ENCODE measurements around the gene MPV17L2. TPM values are rescaled to one million over a fixed set of nuclear protein-coding genes. Genes with fewer than 3 reads are reported as not detected.

The MPV17L2 gene
- total and polyA plus RNA-seq, 4 donors, result 3.6 to 28.0 (median 14.1) TPM

DNA sequence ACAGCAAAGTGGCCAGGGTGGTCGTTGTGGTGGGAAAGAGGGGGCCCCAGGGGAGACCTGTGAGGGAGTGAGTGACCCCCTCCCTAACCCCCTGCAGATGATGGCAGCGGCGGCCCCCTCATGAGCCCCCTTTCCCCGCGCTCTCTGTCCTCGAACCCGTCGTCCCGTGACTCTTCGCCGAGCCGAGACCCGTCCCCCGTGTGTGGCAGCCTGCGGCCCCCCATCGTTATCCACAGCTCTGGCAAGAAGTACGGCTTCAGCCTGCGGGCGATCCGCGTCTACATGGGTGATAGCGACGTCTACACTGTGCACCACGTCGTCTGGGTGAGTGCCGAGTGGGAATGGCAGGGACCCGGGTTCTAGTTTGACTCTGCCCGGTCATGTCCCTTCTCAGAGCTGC, 48.1 kb upstream of the MPV17L2 start:
- H3K27ac ChIP-seq (ENCODE audit: low read depth in 1 of 2, low read length in 2 of 2), result no peak overlapping the region
- DNase-seq (ENCODE audit: low spot score), result no peak
- H3K4me1 ChIP-seq (ENCODE audit: control insufficient read depth in 4 of 4, insufficient read depth in 4 of 4, low read length in 3 of 4), result peaks cover 0 to 4% (median 2%) of the 10 kb centered on the region in 4 donors
- no peak overlapping the region for H3K4me3 ChIP-seq (ENCODE audit: low read depth in 1 of 3, low read length in 3 of 3)
- H3K9ac ChIP-seq (ENCODE audit: low read depth in 1 of 2, low read length in 2 of 2), result no peak overlapping the region
- no peaks in the 10 kb centered on the region for H3K9me3 ChIP-seq (ENCODE audit: control insufficient read depth in 4 of 4, low read length in 3 of 4)
- 97% methylated on average over 28 of the region's 28 CpGs for WGBS
- H3K36me3 ChIP-seq (ENCODE audit: control insufficient read depth in 4 of 4, insufficient read depth in 3 of 4, low read depth in 1 of 4, low read length in 3 of 4), result peaks cover 25 to 52% (median 39%) of the 10 kb centered on the region in 4 donors
- no peaks in the 10 kb centered on the region for H3K27me3 ChIP-seq (ENCODE audit: control insufficient read depth in 4 of 4, insufficient read depth in 4 of 4, low read length in 3 of 4)
- TF ChIP-seq HNF4G (IDR thresholded peaks at IDR 0.05), result no peak
- no peak for TF ChIP-seq RAD21 (IDR thresholded peaks at IDR 0.05)
- TF ChIP-seq RXRA (IDR thresholded peaks at IDR 0.05), result no peak
- TF ChIP-seq, protein P1, sequence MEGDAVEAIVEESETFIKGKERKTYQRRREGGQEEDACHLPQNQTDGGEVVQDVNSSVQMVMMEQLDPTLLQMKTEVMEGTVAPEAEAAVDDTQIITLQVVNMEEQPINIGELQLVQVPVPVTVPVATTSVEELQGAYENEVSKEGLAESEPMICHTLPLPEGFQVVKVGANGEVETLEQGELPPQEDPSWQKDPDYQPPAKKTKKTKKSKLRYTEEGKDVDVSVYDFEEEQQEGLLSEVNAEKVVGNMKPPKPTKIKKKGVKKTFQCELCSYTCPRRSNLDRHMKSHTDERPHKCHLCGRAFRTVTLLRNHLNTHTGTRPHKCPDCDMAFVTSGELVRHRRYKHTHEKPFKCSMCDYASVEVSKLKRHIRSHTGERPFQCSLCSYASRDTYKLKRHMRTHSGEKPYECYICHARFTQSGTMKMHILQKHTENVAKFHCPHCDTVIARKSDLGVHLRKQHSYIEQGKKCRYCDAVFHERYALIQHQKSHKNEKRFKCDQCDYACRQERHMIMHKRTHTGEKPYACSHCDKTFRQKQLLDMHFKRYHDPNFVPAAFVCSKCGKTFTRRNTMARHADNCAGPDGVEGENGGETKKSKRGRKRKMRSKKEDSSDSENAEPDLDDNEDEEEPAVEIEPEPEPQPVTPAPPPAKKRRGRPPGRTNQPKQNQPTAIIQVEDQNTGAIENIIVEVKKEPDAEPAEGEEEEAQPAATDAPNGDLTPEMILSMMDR (IDR thresholded peaks at IDR 0.05; ENCODE audit: low read depth, low read length, missing input control), result no peak
- TF ChIP-seq JUND (IDR thresholded peaks at IDR 0.05), result no peak
- TF ChIP-seq, protein P2, sequence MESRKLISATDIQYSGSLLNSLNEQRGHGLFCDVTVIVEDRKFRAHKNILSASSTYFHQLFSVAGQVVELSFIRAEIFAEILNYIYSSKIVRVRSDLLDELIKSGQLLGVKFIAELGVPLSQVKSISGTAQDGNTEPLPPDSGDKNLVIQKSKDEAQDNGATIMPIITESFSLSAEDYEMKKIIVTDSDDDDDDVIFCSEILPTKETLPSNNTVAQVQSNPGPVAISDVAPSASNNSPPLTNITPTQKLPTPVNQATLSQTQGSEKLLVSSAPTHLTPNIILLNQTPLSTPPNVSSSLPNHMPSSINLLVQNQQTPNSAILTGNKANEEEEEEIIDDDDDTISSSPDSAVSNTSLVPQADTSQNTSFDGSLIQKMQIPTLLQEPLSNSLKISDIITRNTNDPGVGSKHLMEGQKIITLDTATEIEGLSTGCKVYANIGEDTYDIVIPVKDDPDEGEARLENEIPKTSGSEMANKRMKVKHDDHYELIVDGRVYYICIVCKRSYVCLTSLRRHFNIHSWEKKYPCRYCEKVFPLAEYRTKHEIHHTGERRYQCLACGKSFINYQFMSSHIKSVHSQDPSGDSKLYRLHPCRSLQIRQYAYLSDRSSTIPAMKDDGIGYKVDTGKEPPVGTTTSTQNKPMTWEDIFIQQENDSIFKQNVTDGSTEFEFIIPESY (IDR thresholded peaks at IDR 0.05), result no peak
- TF ChIP-seq EGR1 (IDR thresholded peaks at IDR 0.05; ENCODE audit: low read depth in 2 of 2), result no peak
- no peak for TF ChIP-seq NR2F2 (IDR thresholded peaks at IDR 0.05)
- no peak for TF ChIP-seq YY1 (IDR thresholded peaks at IDR 0.05)
- no peak for TF ChIP-seq HNF4A (conservative IDR thresholded peaks at IDR 0.05)
- TF ChIP-seq, protein P3, sequence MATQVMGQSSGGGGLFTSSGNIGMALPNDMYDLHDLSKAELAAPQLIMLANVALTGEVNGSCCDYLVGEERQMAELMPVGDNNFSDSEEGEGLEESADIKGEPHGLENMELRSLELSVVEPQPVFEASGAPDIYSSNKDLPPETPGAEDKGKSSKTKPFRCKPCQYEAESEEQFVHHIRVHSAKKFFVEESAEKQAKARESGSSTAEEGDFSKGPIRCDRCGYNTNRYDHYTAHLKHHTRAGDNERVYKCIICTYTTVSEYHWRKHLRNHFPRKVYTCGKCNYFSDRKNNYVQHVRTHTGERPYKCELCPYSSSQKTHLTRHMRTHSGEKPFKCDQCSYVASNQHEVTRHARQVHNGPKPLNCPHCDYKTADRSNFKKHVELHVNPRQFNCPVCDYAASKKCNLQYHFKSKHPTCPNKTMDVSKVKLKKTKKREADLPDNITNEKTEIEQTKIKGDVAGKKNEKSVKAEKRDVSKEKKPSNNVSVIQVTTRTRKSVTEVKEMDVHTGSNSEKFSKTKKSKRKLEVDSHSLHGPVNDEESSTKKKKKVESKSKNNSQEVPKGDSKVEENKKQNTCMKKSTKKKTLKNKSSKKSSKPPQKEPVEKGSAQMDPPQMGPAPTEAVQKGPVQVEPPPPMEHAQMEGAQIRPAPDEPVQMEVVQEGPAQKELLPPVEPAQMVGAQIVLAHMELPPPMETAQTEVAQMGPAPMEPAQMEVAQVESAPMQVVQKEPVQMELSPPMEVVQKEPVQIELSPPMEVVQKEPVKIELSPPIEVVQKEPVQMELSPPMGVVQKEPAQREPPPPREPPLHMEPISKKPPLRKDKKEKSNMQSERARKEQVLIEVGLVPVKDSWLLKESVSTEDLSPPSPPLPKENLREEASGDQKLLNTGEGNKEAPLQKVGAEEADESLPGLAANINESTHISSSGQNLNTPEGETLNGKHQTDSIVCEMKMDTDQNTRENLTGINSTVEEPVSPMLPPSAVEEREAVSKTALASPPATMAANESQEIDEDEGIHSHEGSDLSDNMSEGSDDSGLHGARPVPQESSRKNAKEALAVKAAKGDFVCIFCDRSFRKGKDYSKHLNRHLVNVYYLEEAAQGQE (IDR thresholded peaks at IDR 0.05), result no peak

DNA sequence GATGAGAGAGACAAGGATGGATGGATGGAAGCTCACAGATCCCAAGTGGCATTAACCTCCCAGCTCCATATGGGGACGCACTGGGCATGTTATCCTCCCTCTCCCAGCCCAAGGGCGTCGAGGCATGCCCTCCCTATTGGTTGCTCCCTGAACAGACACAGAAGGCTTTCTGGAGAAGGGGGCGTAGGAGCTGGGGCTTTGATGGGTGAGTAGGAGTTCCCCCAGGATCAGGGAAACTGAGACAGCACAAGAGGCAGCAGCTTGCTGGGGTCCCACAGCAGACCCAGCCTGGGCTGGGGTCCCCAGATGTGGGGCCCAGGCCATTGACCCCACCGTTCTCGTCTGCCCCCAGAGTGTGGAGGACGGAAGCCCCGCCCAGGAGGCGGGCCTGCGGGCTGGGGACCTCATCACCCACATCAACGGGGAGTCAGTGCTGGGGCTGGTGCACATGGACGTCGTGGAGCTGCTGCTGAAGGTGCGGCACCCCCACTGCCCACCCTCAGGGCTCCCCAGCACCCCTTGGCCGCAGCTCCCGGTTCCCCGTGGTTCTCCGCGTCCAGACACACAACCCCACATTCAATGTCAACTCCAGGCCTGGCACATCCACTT, 47.5 kb upstream of the MPV17L2 start:
- no peak overlapping the region for H3K27ac ChIP-seq (ENCODE audit: low read depth in 1 of 2, low read length in 2 of 2)
- no peak overlapping the region for H3K9ac ChIP-seq (ENCODE audit: low read depth in 1 of 2, low read length in 2 of 2)
- no peak overlapping the region for H3K4me3 ChIP-seq (ENCODE audit: low read depth in 1 of 3, low read length in 3 of 3)
- peaks cover 0 to 8% (median 4%) of the 10 kb centered on the region in 4 donors for H3K4me1 ChIP-seq (ENCODE audit: control insufficient read depth in 4 of 4, insufficient read depth in 4 of 4, low read length in 3 of 4)
- no peak for DNase-seq (ENCODE audit: low spot score)
- no peaks in the 10 kb centered on the region for H3K27me3 ChIP-seq (ENCODE audit: control insufficient read depth in 4 of 4, insufficient read depth in 4 of 4, low read length in 3 of 4)
- no peaks in the 10 kb centered on the region for H3K9me3 ChIP-seq (ENCODE audit: control insufficient read depth in 4 of 4, low read length in 3 of 4)
- H3K36me3 ChIP-seq (ENCODE audit: control insufficient read depth in 4 of 4, insufficient read depth in 3 of 4, low read depth in 1 of 4, low read length in 3 of 4), result peaks cover 25 to 48% (median 37%) of the 10 kb centered on the region in 4 donors
- 96% methylated on average over 19 of the region's 19 CpGs for WGBS
- TF ChIP-seq SP1 (IDR thresholded peaks at IDR 0.05), result no peak
- no peak for TF ChIP-seq RXRA (IDR thresholded peaks at IDR 0.05)
- TF ChIP-seq GABPA (IDR thresholded peaks at IDR 0.05 in 1 of 2, conservative IDR thresholded peaks at IDR 0.05 in 1 of 2), result no peak
- no peak for TF ChIP-seq JUND (IDR thresholded peaks at IDR 0.05)
- no peak for TF ChIP-seq TAF1 (conservative IDR thresholded peaks at IDR 0.05)
- TF ChIP-seq, protein P4, sequence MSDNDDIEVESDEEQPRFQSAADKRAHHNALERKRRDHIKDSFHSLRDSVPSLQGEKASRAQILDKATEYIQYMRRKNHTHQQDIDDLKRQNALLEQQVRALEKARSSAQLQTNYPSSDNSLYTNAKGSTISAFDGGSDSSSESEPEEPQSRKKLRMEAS (IDR thresholded peaks at IDR 0.05), result no peak
- TF ChIP-seq, protein P2 (IDR thresholded peaks at IDR 0.05), result no peak
- no peak for TF ChIP-seq NR2F2 (IDR thresholded peaks at IDR 0.05)
- no peak for TF ChIP-seq FOXA2 (IDR thresholded peaks at IDR 0.05)
- TF ChIP-seq, protein P3 (IDR thresholded peaks at IDR 0.05), result no peak
- TF ChIP-seq YY1 (IDR thresholded peaks at IDR 0.05), result no peak
